Cardiac septum (tissue), 1 donor: ENCODE data around the gene DNM2. TPM values are rescaled to one million over a fixed set of nuclear protein-coding genes. Genes with fewer than 3 reads are reported as not detected.
A peak's percentile ranks its signal among the peaks of the same experiment; 100 is the strongest.

Source experiments
- DNase-seq: peaks from one replicate; pipeline ENCODE4 v3.0.0-alpha.2; 2020; ENCODE audit warnings: low spot score
- intact Hi-C: fragments of 100-400 bp; cut with DNase I; formaldehyde crosslinking; loops from one replicate; pipeline ENCODE4 v1.14.0; 2022
- total RNA-seq: library from RNA; stranded (reverse); fragmentation: NEBNext Ultra II Directional; extraction: Animal tissue kit (Norgen Biotek cat#: 25700); gene quantifications from one replicate; pipeline ENCODE4 v1.2.1, GENCODE V29; 2021
- donor health status: DM: no; HTN: no; CAD: no.

Gene DNM2
- total RNA-seq, 1 donor from 2014 or later: 138 TPM

DNA sequence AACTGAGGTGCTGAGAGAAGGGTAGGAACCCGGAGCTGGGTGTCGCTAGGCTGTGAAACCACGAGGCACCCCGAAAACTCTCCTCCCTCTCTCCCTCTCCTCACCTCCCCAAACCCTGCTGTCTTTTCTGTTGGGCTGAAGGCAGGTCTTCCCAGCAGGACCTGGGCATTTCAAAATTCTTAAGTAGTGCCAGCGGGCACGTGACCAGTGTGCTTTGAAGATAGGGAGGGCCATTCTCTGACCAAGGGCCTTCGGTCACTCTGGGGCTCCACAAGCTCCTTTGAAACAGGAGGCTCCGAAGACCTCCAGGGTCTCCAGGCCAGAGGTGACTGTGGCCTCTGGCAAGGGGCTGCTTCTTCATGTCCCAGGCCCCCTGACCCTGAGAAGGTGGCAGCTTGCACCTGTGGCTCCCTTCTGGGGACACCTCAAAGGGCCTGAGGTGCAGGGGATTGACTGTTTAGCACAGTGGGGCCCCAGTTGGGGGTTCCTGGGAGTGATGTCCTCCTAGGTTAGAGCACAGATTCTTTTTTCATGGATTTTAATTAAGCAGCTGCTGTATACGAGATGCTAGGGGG, 48.3 kb downstream of the DNM2 start:
- intact Hi-C loops: no loop called here
- no peak for DNase-seq

DNA sequence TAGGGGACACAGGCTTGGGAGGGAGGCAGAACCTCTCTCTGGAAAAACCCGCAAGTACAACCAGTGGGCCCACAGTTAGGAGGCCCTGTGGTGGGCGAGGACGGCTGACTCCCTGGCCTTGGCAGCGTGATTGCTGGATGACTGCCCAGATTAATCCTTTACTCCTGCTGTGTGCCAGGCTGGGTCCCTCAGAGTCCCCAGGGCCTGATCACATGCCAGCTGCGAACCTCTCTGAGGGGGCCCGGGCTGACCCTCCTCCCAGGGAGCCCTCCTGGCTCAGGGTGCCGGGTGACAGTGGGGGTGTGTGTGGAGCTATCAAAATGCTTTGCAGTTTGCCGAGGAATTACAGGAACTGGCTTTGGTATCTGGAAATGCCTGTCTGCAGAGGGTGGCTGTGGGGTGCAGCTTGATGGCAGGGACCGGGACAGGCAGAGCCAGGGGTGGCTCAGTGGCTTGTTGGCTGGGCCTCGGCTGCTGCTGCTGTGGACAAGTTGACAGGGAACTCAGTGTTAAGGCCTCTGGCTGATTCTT, 48.9 kb downstream of the DNM2 start:
- DNase-seq: no peak
- intact Hi-C loops: no loop called here

DNA sequence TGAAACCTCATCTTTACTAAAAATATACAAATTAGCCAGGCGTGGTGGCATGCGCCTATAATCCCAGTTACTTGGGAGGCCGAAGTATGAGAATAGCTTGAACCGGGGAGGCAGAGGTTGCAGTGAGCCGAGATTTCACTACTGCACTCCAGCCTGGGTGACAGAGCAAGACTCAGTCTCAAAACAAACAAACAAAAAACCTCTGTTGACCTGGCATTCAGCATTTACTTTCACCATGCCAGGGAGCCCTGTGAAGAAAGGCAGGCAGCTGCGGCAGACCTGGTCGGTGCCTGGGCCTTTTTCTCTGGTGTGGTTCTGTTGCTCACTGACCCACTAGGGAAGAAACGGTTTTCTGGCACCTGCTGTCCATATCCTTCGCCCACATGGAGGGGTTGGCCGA, 49.8 kb downstream of the DNM2 start:
- DNase-seq: no peak
- intact Hi-C loops: loop anchor here (2.0 kb wide), 1 partner anchor 49 kb away; the partner anchor contains the start of gene DNM2

DNA sequence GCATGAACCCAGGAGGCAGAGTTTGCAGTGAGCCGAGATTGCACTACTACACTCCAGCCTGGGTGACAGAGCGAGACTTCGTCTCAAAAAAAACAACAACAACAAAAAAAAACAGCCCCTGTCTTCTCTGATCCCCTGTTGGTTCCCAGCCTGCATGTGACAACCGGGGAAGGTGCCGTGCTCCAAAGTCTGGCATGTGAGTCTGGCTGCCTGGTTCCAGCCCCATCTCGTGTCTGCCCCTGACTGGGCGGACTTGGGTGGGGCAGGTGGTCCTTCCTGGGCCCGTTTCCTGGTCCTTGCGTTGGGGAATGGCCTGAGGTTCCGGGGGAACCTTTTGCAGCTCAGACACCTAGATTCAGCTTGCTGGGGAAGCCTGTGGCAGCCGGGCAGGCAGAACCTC, 50.5 kb downstream of the DNM2 start:
- intact Hi-C loops: loop anchor here (2.0 kb wide), 1 partner anchor 50 kb away; the partner anchor contains the start of gene DNM2
- no peak for DNase-seq

DNA sequence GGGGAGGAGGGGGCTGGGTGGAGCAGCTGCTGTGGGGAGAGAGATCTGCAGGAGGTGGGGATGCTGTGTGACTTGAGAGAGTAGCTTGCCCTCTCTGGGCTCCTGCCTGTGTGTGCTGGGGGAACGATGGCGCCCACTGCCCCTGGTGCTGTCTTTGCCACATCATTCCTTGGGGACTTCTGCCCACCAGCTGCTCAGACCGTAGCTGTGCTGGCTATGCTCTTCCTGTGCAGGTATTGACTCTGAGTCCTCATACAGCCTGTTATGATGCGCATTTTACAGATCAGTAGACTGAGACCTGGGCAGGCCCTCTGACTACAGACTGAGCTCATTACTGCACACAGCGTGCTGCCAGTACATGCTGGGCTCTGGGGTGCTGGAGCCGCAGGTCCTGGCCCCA, 51.1 kb downstream of the DNM2 start:
- intact Hi-C loops: loop anchor here (2.0 kb wide), 1 partner anchor 50 kb away; the partner anchor contains the start of gene DNM2
- no peak for DNase-seq

DNA sequence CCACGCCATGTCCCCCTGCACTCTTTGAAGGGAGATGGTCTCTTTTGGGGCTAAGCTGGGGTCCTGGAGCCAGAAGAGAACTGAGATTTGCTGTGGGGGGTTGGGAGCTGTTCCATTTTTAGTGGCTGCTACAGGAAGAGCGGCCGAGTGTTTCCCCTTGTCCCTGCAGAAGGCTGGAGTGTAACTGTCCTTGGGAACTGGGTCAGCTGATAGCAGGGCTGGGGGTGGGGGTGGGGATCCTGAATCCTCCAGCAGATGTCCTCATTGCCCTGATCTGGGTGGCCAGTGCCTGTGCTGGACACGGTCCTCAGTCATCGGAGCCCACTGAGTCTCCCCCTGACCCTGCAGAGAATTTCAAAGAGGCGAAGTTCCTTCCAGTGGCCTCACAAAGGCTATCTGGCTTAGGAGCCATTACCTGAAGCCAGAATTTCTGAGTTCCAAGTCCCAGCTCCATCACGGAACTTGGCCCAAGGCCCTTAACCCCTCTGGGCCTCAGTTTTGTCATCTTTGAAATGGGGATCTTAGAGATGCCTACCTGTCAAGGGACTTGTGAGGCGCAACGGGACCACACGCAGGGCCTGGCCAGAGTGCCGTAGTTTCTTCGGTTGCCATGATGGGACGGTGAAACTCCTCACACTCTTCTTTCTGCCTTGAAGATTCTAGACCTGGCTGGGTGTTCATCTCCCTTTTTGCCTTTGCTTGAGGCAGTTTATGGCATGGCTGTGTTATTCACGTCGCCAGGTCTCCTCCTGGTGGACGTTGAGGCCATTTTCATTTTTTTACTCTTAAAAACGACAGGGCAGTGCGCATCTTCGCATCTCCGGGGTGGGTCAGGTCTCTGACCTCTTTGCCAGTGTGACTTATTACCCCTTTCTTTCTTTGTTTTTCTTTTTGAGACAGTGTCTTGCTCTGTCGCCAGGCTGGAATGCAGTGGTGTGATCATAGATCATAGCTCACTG, 51.9 kb downstream of the DNM2 start:
- intact Hi-C loops: loop anchor here (2.0 to 5.0 kb wide), 2 partner anchors 51 to 92 kb away; partner anchors contain the start of gene DNM2
- DNase-seq: no peak

DNA sequence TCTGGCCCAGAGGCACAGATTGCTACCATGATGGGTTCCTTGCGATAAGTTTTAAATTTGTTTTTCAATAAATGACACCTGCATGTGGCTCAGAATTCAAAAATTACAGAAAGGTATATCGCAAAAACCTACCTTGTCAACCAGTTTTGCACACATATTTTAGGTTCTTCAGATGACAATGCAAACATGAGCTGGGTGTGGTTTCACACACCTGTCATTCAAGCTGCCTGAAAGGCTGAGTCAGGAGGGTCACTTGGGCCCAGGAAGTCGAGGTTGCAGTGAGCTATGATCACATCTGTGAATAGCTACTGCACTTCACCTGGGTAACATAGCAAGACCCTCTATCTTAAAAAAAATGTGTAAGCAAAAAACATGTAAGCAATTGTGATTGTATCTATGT, 56.1 kb downstream of the DNM2 start:
- intact Hi-C loops: loop anchor here (5.0 kb wide), 1 partner anchor 88 kb away; no protein-coding TSS in a partner anchor
- no peak for DNase-seq

DNA sequence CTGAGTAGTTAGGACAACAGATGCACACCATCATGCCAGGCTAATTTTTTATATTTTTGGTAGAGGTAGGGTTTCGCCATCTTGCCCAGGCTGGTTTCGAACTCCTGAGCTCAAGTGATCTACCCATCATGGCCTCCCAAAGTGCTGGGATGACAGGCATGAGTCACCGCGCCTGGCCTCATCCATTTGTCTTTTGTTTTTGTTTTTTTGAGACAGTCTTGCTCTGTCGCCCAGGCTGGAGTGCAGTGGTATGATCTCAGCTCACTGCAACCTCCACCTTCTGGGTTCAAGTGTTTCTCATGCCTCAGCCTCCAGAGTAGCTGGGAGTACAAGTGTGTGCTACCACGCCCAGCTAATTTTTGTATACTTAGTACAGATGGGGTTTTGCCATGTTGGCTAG, 57.0 kb downstream of the DNM2 start:
- intact Hi-C loops: loop anchor here (5.0 kb wide), 1 partner anchor 87 kb away; no protein-coding TSS in a partner anchor
- DNase-seq: no peak

DNA sequence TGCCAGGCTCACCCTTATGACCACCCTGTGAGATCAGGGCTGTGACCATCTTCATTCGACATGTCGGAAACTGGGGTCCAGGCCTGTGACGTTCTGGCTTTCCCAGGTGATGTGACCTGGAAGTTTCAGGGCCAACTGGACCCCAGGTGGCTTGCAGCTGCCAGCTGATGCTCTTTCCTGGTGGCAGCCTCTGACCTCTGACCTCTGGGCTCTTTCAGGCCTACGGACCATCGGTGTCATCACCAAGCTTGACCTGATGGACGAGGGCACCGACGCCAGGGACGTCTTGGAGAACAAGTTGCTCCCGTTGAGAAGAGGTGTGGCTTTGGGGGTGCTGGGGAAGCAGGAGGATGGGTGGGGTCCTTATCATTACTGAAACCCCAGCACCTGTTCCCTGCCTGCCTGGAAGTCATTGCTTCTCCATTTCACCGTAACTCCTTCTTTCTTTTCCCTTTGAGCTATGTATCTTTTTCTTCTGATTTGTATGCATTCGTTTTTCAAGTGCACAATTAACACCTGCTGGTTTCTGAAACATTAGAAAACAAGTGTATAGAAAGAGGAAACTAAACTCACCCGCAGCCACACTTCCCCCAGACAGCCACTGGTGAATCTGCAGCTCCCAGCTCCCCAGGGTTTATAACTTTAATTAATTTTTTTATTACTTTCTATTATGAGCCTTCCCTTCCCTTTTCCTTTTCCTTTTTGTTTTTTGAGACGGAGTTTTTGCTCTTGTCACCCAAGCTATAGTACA, 59.2 kb downstream of the DNM2 start:
- no peak for DNase-seq
- intact Hi-C loops: no loop called here

DNA sequence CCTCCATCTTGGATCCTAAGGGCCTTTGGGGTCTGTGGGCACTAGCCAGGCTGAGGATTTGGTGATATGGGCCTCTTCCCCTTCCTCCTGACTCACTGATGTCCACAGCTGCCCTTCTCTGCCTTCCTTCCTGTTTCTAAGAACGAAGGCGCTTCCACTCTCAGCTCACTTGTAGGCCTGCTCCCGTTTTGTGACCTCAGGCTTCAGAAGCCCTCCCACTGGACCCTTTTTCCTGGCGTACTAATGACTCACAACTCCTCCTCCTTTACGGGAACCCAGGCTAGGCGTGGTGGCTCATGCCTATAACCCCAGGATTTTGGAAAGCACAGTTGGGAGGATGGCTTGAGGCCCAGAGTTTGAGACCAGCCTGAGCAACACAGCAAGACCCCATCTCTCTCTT, 62.5 kb downstream of the DNM2 start:
- intact Hi-C loops: no loop called here

DNA sequence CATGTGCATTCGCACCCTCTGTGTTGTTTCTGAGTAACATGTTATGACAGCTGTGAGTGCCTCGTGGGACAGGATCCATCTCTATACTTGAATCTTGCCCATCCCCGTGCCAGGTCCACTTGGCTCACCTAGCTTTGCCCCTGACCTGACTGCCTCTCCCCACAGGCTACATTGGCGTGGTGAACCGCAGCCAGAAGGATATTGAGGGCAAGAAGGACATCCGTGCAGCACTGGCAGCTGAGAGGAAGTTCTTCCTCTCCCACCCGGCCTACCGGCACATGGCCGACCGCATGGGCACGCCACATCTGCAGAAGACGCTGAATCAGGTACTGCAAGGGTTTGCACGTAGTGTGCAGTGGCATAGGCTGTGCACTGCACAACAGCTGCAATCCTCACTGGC, 64.9 kb downstream of the DNM2 start:
- DNase-seq: no peak
- intact Hi-C loops: no loop called here

More for the DNA sequence above, 62.5 kb downstream of the DNM2 start:
- peak; percentile 88 for DNase-seq

DNA sequence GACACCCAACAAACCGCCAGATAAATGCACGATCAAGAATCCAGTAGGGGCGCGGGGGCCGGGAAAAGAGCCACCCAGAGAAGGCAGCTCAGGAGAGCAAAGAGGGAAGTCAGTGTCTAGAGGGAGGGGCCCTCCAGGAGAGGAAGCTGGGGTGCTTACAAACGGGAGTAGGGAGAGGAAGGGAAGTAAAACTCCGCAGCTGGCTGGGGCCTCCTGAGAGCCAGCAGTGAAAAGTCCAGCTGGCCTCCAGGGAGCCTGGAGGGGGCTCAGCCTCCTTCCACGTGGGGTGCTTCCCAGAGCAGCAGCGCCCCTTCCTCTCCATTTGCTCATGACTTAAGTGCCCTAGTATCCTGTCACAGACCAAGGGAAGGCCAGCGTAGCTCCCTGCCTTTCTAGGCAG, 66.4 kb downstream of the DNM2 start:
- DNase-seq: peak; percentile 85
- intact Hi-C loops: no loop called here

DNA sequence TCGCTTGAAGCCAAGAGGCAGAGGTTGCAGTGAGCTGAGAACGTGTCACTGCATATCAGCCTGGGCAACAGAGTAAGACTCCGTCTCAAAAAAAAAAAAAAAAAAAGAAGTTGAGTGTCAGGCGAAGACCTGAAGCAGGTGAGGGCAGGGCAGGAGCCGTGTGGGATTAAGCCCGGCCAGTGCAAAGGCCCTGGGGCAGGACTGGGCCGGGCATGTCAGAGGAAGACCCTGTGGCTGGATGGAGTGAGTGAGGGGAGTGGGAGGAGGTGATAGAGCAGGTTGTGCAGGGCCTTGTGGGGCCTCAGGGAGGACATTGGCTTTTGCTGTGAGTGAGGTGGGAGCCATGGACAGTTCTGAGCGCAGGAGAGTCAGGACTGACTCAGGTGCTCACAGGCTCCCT, 70.3 kb downstream of the DNM2 start:
- intact Hi-C loops: no loop called here
- DNase-seq: no peak

DNA sequence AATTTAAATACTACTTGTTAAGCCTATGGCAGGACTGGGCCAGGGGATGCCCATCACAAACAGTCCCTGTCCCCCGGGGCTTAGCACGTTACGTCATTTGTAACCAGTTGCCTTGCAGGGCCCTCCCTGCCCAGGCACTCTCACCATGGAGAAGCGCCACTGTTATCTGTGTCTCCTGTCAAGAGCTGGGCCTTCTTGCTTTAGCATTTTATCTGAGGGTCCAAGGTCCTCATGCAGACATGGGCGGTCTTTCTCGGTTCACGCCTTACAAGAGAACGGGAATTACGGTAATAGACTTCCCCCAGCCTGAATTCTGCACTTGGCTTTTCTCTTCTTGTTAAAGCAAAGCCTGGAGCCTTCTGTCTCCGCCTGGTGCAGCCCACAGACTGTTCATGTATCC, 72.0 kb downstream of the DNM2 start:
- intact Hi-C loops: no loop called here
- DNase-seq: no peak

DNA sequence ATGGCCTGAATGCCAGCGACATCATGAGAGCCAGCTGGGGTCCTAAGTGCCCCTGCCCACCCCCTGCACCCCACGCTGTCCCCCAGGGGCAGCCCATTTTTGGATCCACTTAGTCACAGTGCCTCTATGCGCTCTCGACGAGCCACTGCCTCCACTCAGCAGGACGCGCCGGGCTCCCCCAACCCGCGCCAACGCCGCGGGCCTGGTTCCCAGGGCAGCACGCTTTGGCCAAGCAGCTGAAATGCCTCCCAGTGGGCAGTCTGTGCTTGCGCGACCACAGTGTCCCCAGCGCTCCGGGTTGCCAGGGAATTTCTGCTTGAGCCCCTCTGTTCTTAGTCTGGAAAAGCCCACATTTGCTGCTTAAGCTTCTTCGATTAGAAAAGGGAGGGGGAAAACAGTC, 78.8 kb downstream of the DNM2 start:
- intact Hi-C loops: no loop called here
- DNase-seq: no peak

DNA sequence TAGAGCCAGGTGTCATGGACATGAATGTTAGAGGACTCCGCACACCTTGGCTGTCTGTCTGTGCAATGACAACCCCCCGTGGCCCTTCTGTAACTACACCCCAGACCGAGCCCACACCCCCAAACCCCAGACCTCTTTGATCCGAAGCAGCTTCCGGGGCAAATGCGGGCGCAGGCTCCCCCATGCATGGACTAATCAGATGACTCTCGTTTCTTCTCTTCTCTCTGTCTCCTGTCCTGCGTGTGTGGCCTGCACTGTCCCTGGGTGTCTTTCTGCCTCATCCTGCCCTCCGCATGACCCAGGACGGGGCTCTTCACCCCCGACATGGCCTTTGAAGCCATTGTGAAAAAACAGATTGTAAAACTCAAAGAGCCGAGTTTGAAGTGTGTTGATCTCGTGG, 79.2 kb downstream of the DNM2 start:
- intact Hi-C loops: no loop called here

DNA sequence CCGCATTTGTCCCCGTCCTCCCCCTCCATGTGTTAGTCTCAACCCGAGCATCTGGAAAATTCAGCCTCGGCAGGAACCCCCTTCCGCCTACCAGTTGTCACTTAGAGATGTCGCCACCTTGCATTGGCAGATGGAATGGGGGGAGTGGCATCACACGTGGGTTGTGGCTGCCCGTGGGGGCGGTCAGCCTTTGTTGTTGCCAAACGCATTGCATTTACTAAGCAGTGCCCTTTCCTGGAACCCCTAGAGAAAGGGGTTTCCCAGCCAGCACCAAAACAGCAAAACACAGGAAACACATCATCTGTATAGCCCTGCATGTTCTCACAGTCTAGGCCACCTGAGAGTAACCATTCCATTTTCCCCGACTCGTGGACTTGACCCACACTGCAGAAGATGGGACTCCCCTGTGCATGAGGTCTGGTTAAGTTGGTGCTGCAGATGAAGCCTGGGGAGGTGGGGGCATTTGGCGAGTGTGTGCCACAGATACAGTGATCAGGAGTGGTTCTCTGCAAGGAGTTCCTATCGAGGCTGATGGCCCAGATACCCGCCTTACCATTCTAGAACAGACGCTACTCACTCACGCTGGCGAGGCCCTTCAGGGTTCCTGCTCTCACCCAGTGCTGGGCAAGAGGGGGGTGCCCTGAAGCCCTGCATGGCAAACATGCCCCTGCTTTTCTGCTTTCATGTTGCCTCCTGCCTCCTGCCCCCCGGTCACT, 79.8 kb downstream of the DNM2 start:
- intact Hi-C loops: no loop called here
- no peak for DNase-seq

More for the DNA sequence above, 79.2 kb downstream of the DNM2 start:
- no peak for DNase-seq

DNA sequence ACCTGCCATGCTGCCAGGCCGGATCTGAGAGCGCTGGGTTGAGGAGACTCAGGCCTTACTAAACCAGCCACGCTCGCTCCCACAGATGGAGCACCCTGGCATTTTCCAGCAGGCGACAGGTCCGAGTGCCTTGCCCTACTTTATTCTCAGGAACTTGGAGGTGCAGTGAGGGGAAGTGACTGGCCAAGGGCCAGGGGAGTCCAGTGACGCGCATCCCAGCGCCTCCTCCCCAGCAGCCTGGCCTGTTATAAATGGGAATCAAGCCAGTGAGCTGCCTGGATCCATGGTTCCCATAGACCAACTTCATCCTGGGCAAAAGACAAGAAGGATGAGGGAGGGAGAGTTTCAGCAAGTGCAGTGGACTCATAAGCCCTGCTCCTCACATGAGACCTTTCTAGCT, 82.6 kb downstream of the DNM2 start:
- intact Hi-C loops: no loop called here
- DNase-seq: no peak

DNA sequence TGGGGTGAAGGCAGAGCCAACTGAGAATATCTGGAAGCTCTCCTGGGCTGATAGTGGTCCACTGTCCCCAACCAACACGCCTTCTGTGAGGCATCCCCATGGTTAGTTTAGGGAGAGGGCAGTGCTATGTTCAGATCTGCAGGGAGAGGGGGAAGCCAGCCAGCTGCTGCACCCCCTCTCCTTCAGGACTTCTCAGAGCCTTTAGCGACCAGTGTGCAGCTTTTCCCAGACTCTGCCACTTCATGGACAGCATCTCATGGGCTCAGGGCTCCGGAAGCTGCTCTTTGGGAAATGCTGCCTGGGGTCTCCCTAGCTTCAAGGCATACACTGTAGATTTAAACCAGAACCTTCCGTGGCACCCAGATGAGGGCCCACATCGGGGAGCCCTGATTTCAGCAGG, 84.6 kb downstream of the DNM2 start:
- DNase-seq: no peak
- intact Hi-C loops: no loop called here
